IPS-NIHi7 (cell line): ENCODE measurements around the gene FAIM2.

ENCODE experiments used
- DNase-seq: peaks from one replicate; pipeline ENCODE4 v3.0.0; 2012; ENCODE audit warnings: mixed read lengths; ENCODE audit errors: extremely low spot score

FAIM2 gene

DNA sequence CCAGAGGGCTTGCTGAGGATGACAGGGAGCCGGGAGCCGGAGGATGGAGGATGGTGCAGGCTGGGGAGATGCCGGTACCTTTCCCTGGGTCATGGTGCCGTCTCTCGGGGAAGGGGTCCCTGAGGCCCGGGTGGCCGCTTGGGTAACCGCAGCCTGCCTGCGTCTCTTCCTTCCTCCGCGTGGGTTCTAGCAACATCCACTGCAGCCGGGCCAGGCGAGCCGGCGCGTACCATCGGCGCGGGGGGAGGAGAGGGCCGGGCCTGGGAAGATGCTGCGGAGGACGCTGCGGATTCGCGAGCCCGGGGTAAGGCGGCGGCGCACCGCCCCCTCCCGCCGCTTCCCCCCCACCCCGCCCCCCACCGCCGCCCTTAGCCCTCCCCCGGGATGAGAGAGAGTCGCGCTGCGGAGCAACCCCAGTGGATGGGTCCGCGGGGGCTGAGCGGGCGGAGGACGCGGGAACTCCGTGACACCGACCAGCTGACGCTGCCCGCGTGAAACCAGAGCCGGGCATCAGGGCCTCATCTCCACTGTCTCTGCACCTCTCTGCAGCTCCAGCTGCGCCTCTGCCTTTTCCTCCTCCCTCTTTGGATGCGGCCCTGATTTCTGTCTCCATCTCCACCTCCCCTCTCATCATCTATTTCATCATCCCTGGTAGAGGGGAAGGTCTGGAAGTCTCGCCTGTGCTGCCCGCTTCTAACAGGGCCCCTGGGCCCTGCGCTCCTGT is at the start of gene FAIM2:
Gene FAIM2 (minus strand): TSS at position 201 of the 724 bp plus-strand sequence. CDS start 108 bp downstream, at position 93.
- DNase-seq = peak; percentile 35

DNA sequence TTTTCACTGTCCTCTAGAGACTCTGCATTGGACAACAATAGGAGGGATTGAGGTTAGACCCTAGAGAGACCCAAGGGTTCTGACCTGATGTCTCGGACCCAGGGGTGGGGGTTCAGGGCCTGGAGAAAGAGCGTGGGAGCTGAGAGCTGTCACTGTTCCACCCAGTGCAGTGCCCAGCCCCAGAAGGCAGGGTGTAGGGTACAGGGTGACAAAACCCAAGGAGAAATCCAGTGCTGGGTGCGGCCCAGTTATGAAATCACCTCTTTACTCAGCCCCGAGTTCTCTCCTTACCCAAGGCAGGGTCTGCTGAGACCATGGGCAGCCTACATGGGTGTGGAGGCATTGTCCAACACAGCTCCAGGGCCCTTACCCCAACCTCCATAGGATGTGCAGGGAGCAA is 49.5 kb upstream of the FAIM2 start:
- no peak for DNase-seq

DNA sequence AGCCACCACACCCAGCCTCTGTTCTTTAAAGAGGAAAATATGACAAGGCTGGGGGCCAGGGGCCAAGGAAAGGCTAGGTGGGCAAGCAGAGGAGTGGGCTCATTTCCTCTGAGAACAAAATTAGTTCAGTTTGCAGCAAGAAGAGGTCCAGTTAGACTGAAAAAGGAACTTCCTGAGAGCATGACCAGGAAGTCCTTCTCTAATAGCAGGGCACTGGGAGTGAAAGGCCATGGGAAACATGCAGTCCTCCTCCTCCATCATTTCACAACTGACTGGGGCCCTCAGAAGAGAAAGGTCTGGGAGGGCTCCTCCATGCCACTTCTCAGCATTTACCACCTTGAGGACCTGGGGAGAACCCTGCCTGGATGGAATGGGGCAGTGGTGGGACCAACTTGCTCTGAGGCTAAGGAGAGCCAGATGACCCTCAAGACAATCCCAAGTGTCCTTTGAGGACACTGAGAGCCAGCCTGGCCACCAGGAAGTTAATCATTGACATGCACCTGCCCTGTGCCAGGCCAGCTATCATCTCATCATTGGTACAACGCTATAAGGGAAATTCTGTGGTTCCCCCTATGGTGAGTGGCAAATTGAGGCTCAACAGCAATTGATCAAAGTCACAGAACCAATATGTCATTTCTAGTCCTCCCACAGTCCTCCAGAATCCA is 48.8 kb upstream of the FAIM2 start:
- no peak for DNase-seq

DNA sequence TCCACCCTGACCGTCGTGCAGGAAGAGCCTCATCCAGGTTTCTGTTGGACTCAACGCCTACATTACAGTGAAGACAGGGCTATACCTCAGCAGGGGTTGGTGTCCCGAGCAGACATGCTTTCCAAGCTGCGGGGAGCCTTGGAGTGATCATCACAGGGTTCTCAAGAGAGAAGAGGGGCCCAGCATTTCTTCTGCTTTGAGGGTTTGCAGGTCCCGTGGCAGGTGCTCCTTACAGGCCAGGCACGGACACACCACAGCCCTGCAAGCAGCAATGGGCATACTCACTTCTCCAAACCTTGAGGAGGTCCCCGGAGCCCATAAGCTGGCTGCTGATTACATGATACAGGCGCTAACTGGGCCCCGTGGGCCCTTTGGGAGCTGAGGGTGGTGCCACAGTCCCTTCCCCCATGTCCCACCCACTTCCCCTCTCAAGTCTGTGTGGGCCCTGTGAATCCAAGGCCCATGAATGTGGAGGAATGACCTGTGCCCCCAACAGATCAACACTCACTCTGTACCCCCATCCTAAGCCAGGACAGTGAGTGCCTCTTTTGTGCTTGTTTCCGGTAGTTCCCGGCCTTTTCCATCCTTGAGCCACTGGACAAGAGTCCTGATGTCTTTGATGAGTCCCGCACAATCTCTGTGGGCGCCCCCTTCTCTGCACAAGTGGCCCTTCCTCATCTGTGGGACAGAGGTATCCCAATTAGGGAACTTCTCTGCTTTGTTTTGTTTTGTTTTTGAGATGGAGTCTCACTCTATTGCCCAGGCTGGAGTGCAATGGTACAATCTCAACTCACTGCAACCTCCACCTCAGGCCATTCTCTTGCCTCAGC is 47.9 kb upstream of the FAIM2 start:
- DNase-seq = no peak

DNA sequence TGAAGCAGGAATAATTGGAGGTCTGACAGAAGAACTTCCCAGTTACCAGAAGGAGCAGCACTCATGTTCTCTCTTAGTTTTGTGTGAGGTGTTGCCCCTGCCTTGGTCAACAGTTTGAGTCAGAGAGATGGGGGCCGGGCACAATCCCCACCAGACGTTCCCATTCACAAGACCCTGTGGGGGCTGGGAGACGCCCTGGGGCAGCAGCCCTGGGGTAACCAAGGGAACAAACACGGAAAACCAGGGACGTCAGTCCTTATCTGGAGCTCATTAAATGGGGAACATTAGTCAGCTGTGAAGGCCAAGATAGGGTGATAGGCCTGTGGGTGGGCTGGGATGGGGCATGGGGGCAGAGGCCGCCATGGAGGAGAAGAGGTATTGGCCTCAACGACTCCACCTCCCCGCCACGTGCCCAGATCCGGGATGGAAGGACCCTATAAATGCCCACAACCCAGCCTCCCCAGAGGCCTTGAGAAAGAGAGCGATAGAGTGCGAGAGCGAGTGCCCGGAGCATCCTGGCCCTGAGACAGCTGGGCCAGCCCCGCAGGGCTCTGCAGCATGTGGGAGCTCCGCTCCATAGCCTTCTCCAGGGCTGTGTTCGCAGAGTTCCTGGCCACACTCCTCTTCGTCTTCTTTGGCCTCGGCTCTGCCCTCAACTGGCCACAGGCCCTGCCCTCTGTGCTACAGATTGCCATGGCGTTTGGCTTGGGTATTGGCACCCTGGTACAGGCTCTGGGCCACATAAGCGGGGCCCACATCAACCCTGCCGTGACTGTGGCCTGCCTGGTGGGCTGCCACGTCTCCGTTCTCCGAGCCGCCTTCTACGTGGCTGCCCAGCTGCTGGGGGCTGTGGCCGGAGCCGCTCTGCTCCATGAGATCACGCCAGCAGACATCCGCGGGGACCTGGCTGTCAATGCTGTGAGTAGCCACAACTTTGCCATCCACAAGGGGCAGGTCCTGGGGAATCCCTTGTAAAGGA is 46.9 kb upstream of the FAIM2 start, which contains the start of gene AQP2:
Gene AQP2 (plus strand): TSS at position 465 of the 979 bp plus-strand sequence. CDS start 94 bp downstream, at position 559.
- no peak for DNase-seq

DNA sequence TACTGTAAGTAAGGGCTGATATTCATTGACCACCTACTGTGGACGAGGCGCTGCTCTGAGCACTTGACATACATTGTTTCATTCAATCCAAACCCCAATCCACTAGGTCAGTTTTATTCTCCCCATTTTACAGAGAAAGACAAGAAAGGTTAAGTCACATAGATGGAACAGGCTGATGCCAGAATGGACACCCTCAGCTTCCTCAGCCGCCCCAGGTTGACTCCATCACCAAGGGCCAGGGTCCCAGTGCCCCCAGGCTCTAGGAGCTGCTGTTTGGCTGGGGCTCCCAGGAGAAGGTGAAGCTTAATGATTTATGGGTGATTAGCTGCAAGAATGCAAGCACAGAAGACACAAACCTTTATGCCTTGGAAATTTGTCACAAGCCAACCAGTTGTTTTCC is 46.2 kb upstream of the FAIM2 start:
- no peak for DNase-seq

DNA sequence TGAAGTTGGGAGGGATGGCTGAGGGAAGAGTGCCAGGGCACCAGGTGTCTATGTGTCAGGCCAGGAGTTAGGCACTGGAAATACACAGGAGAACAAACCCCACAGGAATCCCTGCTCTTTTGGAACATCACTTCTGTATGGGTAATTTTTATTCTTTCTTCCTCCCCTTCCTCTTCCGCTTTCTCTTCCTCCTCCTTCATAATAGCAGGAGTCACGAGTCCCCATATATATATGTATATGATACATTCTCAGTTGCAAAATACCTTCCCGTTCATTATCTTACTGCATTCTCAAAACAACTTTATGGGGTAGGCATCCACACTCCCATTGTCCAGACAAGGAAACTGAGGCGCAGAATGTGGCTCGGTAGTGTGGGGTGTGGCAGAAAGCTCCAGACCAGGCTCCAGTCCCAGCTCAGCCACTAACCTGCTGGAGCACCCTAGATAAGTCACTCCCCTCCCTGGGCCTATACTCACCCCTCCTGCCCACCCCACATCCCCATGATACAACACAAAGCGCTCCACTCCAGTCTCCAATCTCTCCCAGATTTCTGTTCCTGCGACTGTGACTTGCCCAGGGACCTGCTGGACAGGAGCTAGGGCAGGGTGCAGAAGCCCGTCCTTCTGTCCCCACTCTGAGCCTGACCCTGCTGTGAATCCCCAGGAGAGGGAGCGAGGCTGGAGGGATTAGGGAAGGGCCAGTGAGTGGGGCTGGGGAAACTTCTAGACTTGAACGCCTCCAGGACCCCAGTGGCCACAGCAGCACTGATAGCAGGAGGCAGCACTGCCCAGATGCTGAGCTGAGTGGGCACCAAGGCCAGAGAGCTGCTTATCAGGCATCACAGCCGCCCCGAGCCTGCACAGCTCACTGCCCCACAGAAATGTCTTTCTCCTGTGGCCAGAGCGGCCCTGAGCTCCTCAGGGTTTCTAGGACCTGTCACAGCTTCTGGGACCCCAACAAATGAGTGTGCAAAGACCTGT is 45.5 kb upstream of the FAIM2 start:
- DNase-seq = no peak

DNA sequence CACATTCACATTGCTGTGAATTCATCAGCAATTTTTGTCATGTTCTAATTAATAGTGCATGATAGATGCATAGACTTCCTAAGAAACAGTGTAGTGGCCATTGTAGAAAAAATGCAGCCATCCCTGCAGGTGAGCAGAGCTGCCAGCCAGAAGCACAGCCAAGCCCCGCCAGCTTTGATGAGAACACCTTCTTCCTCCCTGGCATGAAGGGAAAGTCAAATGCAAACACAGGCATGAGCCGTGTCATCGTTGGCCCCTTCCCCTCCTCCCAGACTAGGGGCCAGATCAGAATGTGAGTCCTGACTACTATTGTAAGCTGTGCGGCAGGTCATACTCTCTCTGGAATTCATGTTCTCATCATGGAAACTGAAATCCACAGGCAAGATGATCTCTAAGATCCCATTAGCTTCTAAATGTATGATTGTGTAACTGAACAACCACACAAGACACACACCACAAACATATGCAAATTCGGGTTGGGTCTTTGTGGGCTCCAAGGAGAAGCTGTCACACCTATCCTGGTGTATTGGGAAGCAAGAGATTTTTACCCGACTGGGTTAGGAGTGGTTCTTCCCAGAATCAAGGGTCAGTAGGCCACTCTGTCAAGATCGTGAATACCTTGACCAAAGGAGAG is 44.0 kb upstream of the FAIM2 start:
- DNase-seq = no peak

DNA sequence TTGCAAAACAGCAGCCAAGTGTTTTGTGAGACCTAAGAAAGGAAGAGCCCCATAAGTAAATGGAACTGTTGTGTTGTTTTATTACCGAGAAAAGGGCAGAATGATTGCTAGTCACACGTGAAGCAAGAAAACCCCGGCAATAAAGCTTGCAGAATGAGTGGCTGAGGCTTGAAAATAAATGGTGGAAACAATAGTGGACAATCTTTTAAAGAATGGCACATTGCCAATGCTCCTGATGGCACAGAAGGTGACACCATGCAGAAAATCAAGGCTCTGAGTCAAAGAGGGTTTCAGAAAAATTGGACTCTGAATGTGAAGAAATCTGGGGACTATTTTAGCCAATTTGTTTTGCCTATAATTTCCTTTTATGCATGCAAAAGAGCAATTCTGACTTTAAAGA is 42.8 kb upstream of the FAIM2 start:
- no peak for DNase-seq

DNA sequence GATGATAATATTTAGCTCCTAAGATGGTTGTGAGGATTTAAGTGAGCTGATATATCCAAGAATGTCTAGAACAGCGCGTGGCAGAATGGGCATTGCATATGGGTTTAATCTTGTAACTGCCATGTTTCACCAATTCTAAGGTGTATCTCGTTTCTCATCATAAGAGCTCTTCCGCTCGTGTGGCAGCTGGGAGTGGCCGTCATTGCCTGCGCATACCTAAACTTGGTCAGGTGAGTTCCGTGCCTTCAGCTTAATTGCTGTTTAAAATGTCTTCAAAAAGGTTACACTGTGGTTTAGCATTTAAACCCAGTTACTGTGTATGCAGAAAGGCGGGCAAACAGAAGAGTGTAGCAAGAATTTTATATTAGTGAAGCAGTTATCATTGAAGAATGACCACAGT is 42.4 kb upstream of the FAIM2 start:
- DNase-seq = no peak

DNA sequence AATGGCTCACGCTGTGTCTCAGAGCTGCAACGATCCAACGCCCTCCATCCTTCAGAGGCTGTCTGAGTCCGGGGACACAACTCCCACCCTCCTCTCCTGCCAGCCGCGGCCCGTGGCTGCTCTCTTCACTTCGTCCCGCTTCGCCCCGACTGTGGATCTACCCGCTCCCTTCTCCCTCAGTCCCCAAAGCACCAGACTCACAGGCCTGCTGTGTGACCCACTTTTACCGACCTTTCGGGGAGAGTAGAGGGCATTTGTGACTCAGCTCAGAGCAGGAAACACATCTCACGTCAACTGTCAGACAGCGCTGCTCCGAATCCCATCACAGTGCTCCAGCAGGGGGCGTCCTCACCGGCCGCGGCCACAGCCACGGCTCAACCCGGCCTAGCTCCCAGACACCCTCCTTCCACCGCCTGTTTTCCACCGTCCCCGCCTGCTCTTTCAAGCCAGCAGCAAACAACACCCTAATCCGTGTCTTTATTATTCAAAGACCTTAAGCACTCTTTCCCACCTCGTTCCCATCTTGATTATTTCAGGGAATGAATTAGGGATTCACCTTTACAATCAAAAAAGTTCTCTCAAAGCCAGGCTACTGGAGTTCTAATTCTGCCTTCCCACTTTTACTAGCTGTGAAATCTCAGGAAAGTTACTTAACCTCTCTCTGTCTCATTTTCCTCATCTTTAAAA is 41.8 kb upstream of the FAIM2 start:
- peak; percentile 95 for DNase-seq

DNA sequence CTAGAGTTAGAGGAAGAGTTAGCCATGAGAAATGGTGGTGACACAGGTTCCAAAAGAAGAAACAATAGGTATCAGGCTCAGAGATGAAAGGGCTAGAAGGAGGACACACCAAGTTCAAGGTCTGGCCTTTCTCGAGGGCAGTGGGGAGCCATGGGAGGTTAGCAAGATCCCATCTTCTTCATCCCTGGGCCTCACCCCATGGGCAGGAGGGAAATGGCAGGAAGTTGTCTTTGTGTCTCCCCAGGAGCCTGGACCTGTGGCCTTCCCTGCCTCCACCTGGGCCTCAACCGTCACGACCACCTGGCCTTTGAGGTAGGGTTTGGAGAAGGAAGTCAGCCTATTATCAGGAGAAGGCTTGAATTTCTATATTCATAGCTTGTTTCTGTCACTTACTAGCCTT is 41.0 kb upstream of the FAIM2 start:
- no peak for DNase-seq

DNA sequence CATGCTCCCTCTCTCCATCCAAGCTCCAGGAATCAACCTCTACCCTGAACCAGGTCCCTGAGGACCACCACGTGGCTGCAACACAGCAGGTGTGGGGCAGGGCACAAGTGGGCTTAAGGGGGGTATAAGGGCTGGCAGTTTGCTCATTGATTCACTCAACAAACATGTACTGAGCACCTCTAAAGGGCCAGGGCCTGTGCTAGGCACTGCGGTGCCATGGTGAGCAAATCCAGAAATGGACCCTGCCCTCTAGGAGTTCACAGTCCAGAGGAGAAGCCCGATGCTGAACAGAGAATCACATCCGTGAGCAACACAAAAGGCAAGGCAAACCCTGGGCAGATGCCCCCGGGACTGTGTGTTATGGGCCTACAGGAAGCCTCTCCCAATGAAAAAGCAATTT is 40.3 kb upstream of the FAIM2 start:
- no peak for DNase-seq

DNA sequence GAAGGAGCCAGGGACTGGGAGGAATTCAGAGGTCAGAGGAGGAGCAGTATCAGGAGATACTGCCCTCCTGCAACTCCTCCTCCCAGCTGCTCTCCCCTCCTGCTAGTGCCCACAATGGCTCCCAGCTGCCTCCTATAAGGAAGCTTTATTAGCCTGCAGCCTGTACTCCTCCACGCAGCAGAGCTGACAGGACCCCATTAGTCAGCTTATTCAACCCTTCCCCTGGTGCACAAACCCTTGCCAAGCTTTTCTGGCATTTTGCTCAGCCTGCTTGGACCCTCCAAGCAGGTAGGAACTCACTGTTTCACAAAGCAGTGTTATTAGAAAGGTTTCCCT is 39.9 kb upstream of the FAIM2 start:
- DNase-seq = no peak

DNA sequence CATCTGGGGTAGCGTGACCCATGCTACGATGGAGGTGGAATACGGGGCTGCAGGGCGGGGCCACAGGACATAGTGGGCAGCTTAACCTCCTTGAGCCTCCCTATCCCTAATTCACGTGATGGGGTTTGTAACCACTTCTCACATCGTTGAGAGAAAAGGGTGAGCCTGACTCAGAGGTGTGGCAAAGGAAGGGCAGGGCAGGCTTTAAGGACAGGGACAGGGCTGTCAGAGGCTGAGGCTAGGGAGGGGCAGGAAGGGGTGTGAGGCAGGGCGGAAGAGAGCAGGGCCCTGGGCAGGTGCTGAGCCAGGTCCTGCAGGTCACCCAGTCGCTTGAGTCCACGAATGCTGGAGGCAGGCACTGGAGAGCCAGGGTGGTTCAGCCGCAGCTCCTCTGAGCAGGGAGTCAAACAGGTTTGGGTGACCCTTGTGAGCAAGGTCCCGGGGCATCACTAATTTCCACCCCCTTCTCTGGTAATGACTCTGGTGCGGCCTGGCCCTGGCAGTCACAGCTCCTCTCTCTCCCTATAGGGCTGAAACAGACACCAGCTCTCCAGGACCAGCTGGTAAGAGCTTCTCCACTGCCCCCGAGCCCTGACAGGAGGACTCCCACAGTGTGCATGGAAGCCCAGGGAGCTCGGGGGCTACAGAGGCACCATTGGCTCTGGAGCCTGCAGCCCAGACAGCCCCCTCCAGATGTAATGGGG is 39.4 kb upstream of the FAIM2 start:
- no peak for DNase-seq

DNA sequence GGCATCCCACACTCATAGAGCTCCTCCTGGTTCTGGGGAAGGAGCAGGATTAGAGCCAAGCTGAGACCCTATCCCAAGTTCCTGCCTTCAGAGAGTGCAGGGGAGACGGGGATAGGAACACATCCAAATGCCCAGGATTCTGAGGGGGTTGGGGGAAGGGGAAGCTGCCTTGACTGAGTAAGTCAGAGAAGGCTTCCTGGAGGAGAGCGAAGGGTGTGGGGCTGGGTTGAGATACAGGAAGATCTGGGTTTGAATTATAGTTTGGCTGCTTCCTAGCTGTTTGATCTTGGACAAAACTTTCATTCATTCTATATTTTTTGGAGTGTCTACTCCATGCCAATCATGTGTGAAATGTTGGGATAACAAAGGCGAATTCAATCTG is 38.8 kb upstream of the FAIM2 start:
- DNase-seq = no peak

DNA sequence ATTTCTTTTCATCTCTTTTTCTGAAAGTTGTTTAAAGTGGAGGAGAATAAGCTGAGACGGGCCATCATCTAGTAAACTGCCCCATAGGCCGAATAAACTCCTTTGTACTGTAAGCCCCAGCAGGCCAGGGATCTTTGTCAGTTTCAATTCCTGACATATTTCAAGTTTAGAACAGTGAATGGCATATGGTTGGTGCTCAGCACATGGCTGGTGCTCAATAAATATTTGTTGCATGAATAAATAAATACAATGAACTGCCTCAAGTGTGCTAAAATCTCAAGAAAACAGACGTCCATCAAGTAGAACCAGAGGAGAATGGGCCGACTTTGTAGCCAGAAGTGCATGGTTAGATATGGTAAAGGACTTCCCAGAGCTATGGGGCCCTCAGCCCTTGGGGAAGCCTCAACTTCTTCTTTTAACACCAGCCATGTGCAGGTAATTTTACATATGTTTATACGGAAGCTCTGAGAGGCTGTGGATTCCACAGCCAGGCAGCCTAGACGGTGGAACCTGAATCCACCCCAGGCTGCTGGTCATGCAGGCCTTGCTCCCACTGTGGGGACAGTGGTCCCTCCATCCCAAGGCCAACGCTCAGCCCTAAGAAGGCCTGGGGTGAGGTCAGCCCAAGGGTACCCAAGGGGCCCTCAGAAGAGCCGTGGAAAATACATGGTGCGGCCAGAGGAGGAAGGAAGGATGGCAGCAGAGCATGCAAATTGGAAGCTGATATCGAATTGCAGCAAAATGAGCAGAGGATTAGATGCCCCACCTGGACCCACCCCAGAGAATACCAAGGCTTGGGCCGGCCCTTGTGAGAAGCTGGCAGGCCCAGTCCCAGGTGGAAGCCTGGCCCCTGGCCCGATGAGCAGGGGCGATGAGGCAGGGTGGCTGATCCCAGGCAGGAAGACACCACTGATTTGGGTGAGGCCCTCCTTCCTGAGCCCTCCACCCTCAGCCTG is 38.1 kb upstream of the FAIM2 start:
- no peak for DNase-seq
